ENCODE data around the gene SMCO3.

GRCh38 chr12:14782756-14783155 is 31.2 kb downstream of the SMCO3 start:
- TF ChIP-seq CTCF (IDR thresholded peaks at IDR 0.05; ENCODE audit: low read depth, low read length, poor library complexity, severe bottlenecking) (no peak), EZH2phosphoT487 (IDR thresholded peaks at IDR 0.05; ENCODE audit: borderline replicate concordance, low read length) (no peak)

All from DOHH2 (cell line).